Liver (tissue), 3 donors: ENCODE measurements around the gene RNF38.

Experiments used
- ATF3 ChIP-seq: IDR thresholded peaks from 2 replicates; pipeline ENCODE4 v1.6.1; 2016; ENCODE audit warnings: antibody characterized with exemption
- CTCF ChIP-seq: fragments of 150-350 bp; IDR thresholded peaks from 2 replicates; pipeline ENCODE4 v1.5.1; 2017; ENCODE audit warnings: improper control_type of control experiment, low read depth, low read length; ENCODE audit not compliant: missing input control
- EGR1 ChIP-seq, 2 donors: IDR thresholded peaks; 2 replicates each; pipeline ENCODE4 v1.6.1; 2016 to 2018; ENCODE audit warnings: antibody characterized with exemption in 2 of 2, low read depth in 2 of 2
- HNF4A ChIP-seq, 2 donors: conservative IDR thresholded peaks; 2 replicates each; pipeline ENCODE4 v1.6.1; 2016; ENCODE audit warnings: antibody characterized with exemption in 2 of 2, mild to moderate bottlenecking in 2 of 2
- HNF4G ChIP-seq: IDR thresholded peaks from 2 replicates; pipeline ENCODE4 v1.6.1; 2016; ENCODE audit warnings: antibody characterized with exemption
- JUND ChIP-seq, 2 donors: IDR thresholded peaks; 2 replicates each; pipeline ENCODE4 v1.6.1; 2016; ENCODE audit warnings: antibody characterized with exemption in 2 of 2
- MAX ChIP-seq: IDR thresholded peaks from 2 replicates; pipeline ENCODE4 v1.6.1; 2016; ENCODE audit warnings: antibody characterized with exemption
- RAD21 ChIP-seq, 2 donors: IDR thresholded peaks; 2 replicates each; pipeline ENCODE4 v1.6.1; 2016; ENCODE audit warnings: antibody characterized with exemption in 2 of 2, mild to moderate bottlenecking in 2 of 2
- REST ChIP-seq: IDR thresholded peaks from 2 replicates; pipeline ENCODE4 v1.6.1; 2016; ENCODE audit warnings: antibody characterized with exemption, mild to moderate bottlenecking
- RXRA ChIP-seq, 2 donors: IDR thresholded peaks; 2 replicates each; pipeline ENCODE4 v1.6.1; 2017 to 2018; ENCODE audit warnings: antibody characterized with exemption in 2 of 2, mild to moderate bottlenecking in 1 of 2
- SP1 ChIP-seq: IDR thresholded peaks from 2 replicates; pipeline ENCODE4 v1.6.1; 2018; ENCODE audit warnings: antibody characterized with exemption, mild to moderate bottlenecking
- TAF1 ChIP-seq: conservative IDR thresholded peaks from 2 replicates; pipeline ENCODE4 v1.6.1; 2016; ENCODE audit warnings: antibody characterized with exemption, mild to moderate bottlenecking
- YY1 ChIP-seq: IDR thresholded peaks from 2 replicates; pipeline ENCODE4 v1.6.1; 2016; ENCODE audit warnings: antibody characterized with exemption, mild to moderate bottlenecking
- ZBTB33 ChIP-seq: IDR thresholded peaks from 2 replicates; pipeline ENCODE4 v1.6.1; 2016; ENCODE audit warnings: antibody characterized with exemption
- donor health status: healthy.
- donor health status: healthy.

- TF ChIP-seq RAD21 (IDR thresholded peaks at IDR 0.05) (no peak), SP1 (no peak), CTCF (no peak), ATF3 (no peak), MAX (no peak), ZBTB33 (no peak), TAF1 (no peak), JUND (IDR thresholded peaks at IDR 0.05) (no peak), REST (no peak), YY1 (no peak), EGR1 (IDR thresholded peaks at IDR 0.05; ENCODE audit: low read depth in 2 of 2) (no peak), HNF4G (no peak), RXRA (IDR thresholded peaks at IDR 0.05) (no peak), HNF4A (conservative IDR thresholded peaks at IDR 0.05) (no peak)
Observed at GRCh38 chr9:36337002-36337401, 63.1 kb downstream of the RNF38 start.
